NOMO-1 treated with DMSO at 0.1 percent for 48 hours (cell line): ENCODE measurements around the gene SFTPD.
"Not testable (repeated sequence)": the region's sequence is repeated elsewhere in the genome, so short reads cannot be mapped to it uniquely, and the experiment has no call there.

Experiments
- DNase-seq: peaks from one replicate; lab custom pipeline; 2025; ENCODE audit not compliant: unreplicated experiment; lab: John Stamatoyannopoulos, UW

Gene SFTPD

DNA sequence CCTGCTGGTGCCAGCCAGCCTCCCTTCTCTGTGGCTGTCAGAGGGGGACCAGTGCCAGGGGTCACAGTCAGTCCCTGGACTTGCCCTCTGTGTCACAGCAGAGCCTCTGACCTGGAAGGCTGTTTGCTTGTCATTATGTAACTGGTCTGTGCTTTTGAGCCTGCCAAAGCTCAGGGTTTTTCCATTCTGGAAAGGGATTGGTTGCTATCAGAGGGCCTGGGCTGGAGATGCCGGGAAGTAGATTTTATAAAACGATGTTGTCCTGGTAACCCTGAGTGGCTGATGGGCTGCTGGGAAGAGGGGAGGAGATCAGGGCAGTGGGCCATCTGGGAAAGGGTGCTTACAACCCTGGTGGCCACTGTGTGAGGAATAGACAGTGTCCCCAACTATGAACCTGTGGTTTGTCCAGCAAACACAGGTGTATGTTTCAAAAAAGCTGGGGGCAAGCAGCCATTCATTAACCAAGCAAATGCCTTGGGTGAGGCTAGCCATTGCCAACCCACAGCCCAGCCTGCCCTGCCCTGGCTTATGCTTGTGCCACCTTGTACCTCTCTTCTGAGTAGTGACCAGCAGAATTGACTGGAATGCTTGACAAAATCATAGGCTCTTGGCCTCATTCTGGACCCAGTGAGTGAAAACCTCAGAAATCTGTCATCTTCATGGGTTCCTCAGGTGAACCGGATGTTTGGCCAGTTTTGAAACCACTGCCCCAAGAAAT lies 21.6 kb downstream of the SFTPD start:
- no peak for DNase-seq

DNA sequence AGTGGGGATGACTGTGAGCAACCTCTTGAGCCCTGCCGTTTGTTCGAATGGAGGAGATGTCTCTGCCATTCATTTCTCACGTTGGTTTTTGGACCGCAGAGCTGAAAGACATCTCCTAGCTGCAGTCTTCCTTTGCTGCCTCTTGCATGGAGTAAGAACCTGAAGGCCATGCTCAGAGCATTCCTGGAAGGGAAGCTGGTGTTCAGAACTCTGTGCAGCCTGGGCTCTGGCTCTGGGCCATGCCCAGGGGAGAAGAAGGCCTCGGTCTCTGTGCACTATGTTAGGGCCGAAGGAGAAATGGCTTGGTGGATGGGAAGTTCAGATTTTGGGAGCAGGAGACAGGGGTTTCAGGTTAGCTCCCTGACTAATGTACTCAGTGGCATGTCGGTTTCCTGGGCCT lies 22.9 kb downstream of the SFTPD start:
- no peak for DNase-seq

DNA sequence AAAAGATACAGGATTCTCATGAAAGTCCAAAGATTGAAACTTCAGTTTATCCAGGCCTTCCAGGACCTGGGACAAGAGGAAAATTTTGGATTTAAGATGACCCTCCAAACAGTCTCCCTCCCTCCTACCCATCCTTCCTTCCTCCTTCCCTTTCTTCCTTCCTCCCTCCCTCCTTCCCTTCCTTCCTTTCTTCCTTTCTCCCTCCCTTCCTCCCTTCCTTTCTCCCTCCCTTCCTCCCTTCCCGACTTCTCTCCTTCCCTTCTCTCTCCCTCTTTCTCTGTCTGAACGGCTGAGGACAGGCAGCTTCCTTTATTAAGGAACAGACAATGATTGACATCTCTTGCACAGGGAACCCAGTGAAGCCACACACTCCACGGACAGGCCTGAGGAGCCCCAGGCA lies 23.3 kb downstream of the SFTPD start:
- no peak for DNase-seq

DNA sequence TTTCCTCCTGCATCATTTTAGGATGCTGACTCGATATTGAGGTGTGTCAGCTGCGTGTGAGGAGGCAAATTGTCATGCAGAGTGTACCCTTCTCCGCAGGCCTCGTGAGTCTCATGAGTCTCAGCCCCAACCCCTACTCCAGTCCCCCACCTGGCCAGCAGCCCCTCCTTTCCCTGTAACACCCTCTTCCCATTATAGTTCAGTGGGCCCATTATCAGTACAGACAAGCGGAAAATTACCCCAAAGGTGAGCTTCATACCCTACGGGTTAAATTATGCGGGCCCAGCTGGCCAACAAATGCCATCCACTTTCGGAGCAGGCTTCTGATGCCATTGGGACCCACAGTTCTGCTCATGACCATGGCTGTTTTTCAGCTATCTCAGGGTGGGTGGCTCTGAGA lies 25.2 kb downstream of the SFTPD start:
- DNase-seq: no peak

DNA sequence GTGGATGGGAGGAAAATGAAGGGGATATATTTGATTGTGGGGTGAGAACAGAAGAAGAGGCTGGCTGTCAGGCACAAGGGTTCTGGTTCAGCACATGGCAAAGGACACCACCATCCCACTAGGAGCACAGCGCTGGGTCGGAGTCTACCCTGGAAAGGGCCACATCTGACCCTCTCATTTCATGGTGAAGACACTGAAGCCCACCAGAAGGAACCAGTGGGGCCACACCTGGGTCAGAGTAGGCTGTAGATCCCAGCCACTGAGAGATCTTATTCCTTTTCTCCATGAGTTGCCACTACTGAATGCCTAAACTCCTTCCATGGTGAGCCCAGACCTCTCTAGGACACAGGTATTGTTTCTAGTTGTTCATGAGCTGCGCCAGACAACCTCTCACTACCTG lies 25.8 kb downstream of the SFTPD start:
- no peak for DNase-seq

DNA sequence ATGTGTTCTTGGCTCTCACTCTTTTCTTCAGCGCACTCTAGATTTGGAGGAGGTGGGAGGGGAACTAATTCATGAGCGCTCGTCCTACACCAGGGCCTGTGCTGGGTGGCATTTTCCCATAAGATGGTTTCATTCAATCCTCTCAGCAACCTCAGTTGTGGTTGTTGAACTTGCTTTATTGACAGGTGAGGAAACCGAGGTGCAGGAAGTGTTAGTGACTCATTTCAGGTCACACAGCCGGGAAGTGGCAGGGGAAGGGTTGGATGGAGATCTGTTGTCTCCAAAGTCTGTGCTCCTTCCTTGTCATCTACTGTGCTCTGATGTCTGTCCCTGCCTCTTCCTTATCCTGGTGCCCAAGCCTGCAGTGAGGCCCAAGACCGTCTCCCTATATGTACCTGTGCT lies 26.9 kb downstream of the SFTPD start:
- not testable (repeated sequence) for DNase-seq

DNA sequence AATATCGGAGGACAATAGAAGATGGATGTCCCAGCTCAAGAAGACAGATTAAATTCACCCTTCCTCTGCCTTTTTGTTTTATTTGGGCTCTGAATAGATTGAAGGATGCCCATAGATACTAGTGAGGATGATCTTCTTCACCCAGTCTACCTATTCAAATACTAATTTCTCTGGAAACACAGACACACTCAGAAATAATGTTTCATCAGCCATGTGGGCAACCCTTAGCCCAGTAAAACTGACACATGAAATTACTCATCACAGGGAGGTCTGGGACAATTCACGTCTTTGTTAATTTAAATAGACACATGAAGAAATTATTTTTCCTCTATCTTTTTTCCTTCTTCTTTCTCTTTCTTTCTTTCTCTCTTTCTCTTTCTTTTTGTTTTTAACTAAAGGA lies 33.1 kb downstream of the SFTPD start:
- not testable (repeated sequence) for DNase-seq

DNA sequence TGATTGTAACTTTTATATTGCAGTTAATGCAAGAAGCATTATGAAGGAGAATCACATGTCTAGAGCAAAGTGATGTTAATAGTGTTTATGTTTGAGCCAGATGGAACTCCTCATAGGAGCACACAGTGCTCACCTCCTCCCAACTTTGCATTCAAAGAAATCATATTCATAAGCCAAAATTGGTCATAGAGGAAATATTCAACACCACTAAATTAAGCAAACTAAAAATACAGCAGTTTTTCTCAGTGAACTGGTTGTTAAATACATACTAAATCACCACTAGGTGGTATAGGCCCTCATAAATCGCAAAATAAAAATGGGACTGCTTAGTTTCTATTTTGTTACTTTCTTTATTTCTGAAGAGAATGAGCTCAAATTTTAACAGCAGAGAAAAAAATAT lies 34.4 kb downstream of the SFTPD start:
- DNase-seq: not testable (repeated sequence)

DNA sequence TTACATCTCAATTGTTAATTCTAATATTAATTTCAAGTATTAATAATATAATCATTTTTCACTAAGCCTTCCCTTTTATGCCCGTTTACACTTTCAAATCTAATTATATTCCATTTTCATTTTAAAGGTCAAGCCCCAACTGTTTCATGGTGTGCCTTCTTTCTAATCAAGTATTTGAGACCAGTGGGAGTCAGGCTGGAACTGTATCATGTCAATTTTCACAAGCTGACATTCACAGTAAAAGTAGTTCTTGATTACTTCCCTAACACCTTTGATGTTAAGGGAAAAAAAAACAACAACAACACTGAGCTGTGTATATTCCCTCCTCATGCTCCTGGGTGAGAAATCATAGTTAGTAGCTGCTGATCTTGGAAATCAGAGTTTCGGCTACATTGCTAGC lies 38.1 kb downstream of the SFTPD start:
- DNase-seq: no peak

DNA sequence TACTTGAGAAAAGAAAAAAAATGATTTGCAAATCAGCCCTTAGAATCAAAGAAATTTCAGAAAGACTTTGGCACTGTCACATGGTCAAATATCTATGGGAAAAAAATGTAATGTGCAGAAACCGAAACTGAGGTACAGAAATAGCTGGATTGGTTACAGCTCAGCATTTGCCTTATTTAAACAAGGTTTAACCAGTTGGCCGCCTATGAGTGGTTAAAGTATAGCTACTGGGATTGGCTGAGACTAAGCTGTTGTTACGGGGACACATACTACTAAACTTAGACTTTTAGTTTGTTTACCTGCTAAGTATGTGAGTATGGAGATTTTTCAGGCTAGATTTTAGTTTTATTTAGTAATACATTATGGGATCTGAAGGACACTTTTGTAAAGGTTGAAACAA lies 38.6 kb downstream of the SFTPD start:
- no peak for DNase-seq

DNA sequence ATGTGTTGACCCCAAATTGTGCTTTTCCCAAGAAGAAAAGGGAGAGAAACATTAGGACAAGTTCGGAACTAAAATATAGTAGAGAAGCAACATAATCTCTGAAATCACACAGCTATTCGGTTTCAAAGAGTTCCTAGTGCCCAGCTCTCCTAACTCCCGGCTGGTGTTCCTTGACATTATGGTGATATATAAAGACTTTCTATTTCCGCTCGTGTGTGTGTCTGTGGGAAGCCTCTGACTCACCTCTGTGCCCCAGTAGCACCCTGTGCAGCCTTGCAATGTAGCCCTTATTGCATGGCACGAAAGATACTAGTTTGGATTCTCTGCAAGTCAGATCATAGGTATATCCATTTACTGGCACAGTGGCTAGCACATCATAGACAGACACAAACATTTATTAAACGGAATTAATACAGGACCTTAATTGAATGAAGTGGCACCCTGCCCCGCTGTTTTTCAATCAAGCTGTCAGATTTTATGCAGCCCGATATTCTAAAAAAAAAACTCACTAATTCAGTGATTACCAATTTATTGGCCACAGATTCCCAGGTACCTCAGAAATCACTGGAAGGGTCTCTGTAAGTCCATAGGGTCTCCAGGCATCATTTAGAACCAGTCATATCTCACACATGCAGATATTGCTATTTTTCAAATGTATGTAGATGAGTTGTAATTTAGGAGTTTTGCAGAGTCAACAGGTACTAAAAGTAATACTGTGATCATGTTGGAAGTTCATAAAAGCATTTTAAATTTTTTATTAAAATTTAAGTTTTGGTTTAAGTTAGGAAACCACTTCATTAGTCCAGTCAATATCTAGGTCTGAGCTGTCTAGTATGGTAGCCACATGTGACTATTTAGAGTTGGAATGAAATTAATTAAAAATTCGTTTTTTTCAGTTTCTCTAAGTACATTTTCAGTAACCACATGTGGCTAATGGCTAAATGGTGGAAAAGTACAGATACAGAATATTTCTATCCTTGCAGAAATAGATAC lies 43.3 kb downstream of the SFTPD start:
- DNase-seq: no peak

DNA sequence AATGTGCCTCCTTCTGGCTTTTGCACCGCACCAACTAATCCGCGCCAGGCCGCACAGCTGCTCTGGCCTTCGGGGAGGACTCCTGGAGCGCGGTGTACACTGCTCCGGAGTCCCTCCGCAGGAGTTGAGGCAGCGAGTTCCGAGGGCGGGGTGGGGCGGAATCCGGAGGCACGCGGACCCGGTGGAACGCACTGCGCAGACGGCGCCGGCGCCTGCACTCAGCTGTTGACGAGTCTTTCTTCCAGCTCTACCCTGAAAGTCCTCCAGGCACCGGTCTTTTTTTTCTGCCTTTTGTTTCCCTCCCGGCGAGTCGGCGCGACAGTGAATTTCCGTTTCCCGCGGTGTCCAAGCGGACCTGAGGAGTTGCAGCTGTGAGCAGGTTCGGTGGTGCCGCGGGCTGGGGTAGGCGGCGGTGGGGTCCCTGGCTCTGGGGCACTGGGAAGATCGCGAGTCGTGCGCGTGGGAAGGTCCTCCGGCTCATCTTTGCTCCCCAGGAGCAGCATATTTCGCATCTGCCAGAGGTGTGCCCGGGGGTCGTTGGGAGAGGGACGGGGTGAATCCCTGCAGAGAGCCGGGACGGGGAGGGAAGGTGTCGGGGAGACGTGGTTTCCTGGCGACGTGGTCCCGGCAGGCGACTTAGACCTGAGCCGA lies 44.1 kb downstream of the SFTPD start:
- no peak for DNase-seq

DNA sequence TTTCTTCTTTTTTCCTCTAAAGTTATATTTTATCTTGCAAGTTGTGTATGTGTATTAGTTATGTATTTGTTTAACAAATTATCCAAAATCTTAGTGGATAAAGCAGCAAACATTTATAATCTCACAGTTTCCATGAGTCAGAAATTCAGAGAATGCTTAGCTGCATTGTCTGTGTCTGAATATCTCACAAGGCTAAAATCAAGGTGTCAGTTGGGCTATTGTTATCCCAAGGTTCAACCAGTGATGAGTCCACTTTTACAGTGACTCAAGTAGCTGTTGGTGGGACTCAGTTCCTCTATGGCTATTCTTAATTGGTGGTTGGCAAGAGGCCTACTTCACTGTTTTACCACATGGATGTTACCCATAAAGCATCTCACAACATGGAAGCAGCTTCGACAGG lies 47.3 kb downstream of the SFTPD start:
- not testable (repeated sequence) for DNase-seq

DNA sequence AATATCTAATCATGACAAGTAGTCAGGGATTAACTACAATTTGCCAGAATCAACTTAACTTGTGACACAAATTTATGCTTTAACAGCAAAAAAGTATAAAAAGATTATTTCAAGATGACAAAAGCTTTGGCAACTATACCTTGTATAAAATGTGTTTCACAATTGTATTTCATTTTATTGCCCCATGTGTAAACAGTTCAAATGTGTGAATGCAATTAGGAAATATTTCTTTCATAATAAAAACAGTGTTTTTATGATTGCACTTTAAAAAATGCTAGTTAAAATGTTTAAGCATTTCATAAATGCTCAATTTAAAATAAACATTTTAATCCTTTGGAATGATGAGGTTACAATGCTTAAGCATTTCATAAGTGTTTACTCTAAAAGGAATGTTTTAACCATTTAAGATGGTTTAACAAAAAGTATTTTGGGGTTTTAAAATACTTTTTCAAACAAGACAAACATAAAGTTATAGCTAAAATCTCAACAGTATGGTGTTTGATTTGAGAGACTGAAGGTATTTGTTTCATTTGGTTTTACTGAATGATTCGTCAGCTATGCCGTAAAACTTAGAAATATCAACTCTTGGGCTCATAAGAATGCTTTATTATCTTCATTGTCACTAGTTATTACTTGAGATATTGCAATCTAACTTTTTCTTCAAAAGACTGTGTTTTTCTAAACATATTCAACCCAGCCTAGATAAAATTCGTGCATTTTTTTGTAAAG lies 50.1 kb downstream of the SFTPD start:
- no peak for DNase-seq

DNA sequence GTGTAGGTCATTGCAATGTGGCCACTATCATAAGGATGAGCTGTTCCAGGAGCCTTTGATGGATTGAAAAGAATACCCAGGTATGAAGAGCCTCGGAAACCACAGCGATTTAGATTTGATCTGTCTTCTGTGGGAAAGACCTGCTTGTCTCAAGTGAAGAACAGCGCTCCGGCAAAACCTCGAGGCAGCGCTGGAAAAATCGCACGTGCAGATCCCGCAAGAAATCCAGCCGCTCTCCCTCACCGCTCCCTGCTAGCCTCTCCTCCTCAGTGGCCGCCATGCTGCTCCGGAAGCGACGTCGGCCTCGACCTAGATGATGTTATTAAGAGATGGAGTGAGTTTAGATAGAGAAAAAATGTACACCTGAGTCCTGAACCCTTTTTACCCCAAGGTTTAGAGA lies 56.0 kb downstream of the SFTPD start:
- not testable (repeated sequence) for DNase-seq

DNA sequence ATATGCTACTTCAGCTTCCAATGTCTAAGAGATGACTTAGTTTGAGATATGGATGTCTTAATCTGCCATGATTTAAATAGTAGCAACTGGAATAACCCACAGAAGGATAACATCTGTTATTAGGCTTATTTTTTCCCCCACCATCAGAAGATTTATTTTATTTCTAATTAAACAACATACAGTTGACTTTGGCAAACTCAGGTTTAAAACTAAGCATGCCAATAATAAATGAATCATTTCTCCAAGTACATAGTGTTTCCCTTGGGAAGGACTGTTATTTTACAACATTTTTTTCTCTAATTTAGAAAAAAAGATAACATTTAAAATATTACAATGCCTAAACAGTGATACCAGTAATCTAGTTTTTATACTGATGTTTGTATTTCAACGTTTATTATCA lies 58.4 kb downstream of the SFTPD start:
- DNase-seq: no peak

DNA sequence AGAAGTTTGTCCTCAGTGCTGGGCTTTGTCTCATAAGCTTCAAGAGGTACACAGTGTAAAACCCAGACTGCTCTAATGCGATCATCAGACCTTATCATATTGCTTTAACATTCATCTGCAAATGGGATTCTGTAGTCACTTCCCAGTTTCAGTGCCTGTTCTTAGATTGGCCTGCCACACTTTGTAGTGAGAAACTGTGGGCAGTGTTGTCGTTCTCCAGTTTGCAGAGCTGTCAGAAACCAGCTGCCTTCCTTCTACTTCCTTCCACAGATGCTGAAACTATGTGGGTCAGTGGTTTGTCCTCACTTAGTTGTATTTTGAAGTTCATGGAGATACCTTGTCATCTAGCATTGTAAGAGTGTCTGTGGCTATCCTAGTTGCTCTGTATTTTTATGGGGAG lies 59.9 kb downstream of the SFTPD start:
- DNase-seq: peak; percentile 55
